Measurements from ENCODE around the gene KASH5. TPM values are rescaled to one million over a fixed set of nuclear protein-coding genes. Genes with fewer than 3 reads are reported as not detected.

Gene KASH5
- total and polyA plus RNA-seq, 2 of the 4 experiments (the other 2 are of a cell fraction), result not detected

GRCh38 chr19:49389406-49389805 is 1.4 kb downstream of the KASH5 start:
- intact Hi-C loops (cut with micrococcal nuclease) (no loop called here), dilution Hi-C loops (cut with HindIII; ENCODE audit: low sequenced_read_pairs, unreplicated experiment) (no loop called here), in situ Hi-C loops (cut with MboI; ENCODE audit: low sequenced_read_pairs) (no loop called here)
- ATAC-seq (ENCODE audit: low read depth) (no peak), DNase-seq (no peak)
- Histone ChIP-seq H3K9ac (ENCODE audit: low read depth, low read length) (no peak overlapping the region), H3K27ac (ENCODE audit: insufficient read depth, low read length) (no peak overlapping the region), H4K91ac (ENCODE audit: insufficient read depth, low read depth, low read length) (no peak overlapping the region), H2BK120ac (ENCODE audit: low read depth, low read length) (no peak overlapping the region), H4K20me1 (ENCODE audit: insufficient read depth, low read length) (no peaks in the 10 kb centered on the region), H3K4me3 (ENCODE audit: insufficient read depth, low read depth, low read length) (no peak overlapping the region), H3K27me3 (ENCODE audit: control insufficient read depth, insufficient read depth, low read length) (peaks cover 28% of the 10 kb centered on the region), H3K14ac (replicated peaks; ENCODE audit: low read depth, low read length) (no peak overlapping the region), H2BK5ac (ENCODE audit: low read depth, low read length, poor library complexity, severe bottlenecking) (no peak overlapping the region), H3K4me2 (ENCODE audit: low read depth, low read length) (no peak overlapping the region), H3K36me3 (ENCODE audit: control insufficient read depth, insufficient read depth, low read length) (no peaks in the 10 kb centered on the region), H3K56ac (ENCODE audit: extremely low read depth, insufficient read depth, low read length) (no peak overlapping the region), H3K79me1 (ENCODE audit: low read depth in 1 of 2, low read length in 2 of 2) (no peaks in the 10 kb centered on the region), H4K5ac (ENCODE audit: low read depth, low read length) (no peak overlapping the region), H2AK5ac (ENCODE audit: low read depth, low read length) (no peak overlapping the region), H2AFZ (replicated peaks; ENCODE audit: low read length, poor library complexity) (no peak overlapping the region), H3K4me1 (ENCODE audit: control insufficient read depth, insufficient read depth, low read length) (no peaks in the 10 kb centered on the region), H3K9me1 (ENCODE audit: insufficient read depth, low read length) (no peaks in the 10 kb centered on the region), H2BK15ac (ENCODE audit: low read depth, low read length) (no peak overlapping the region), H2AK9ac (replicated peaks; ENCODE audit: low read depth, low read length, poor library complexity) (no peak overlapping the region), H3K4ac (ENCODE audit: low read depth, low read length) (no peak overlapping the region), H3K23ac (ENCODE audit: low read depth, low read length) (no peak overlapping the region), H2BK20ac (ENCODE audit: low read depth, low read length) (no peak overlapping the region), H3K18ac (ENCODE audit: low read depth, low read length) (no peak overlapping the region), H3K9me3 (ENCODE audit: control insufficient read depth, insufficient read depth, low read length) (no peaks in the 10 kb centered on the region), H4K8ac (ENCODE audit: low read depth in 2 of 2, low read length in 2 of 2) (no peak overlapping the region)
- ChIA-PET POLR2A (ENCODE audit: unreplicated experiment) (no interaction called here), CTCF (no interaction called here)
- no CpG with 5 or more reads among the region's 20 CpGs for WGBS, 2 experiments (ENCODE audit: extremely low coverage in 2 of 2, insufficient read length in 1 of 2)
- no TSS peak for BruUV-seq (replicated peaks)
- TF ChIP-seq CTCF (conservative IDR thresholded peaks at IDR 0.05; ENCODE audit: low read depth, low read length) (no peak), POLR2A (IDR thresholded peaks at IDR 0.05; ENCODE audit: low read depth, low read length) (no peak), NFE2L2 (IDR thresholded peaks at IDR 0.05; ENCODE audit: low read depth, low read length) (no peak), BHLHE40 (IDR thresholded peaks at IDR 0.05; ENCODE audit: low read depth, low read length) (no peak), MXI1 (IDR thresholded peaks at IDR 0.05; ENCODE audit: borderline replicate concordance, low read depth, low read length) (no peak), ELK1 (IDR thresholded peaks at IDR 0.05; ENCODE audit: borderline replicate concordance, low read depth, low read length) (no peak)

All from IMR-90 (cell line).